HG03432 (cell line): ENCODE measurements around the gene STAC2.

Experiments
- ATAC-seq: cut with Tn5 transposase; IDR thresholded peaks from one replicate; pipeline ENCODE4 v1.9.1; 2021; ENCODE audit warnings: mild to moderate bottlenecking, moderate library complexity; ENCODE audit not compliant: unreplicated experiment

The STAC2 gene

DNA sequence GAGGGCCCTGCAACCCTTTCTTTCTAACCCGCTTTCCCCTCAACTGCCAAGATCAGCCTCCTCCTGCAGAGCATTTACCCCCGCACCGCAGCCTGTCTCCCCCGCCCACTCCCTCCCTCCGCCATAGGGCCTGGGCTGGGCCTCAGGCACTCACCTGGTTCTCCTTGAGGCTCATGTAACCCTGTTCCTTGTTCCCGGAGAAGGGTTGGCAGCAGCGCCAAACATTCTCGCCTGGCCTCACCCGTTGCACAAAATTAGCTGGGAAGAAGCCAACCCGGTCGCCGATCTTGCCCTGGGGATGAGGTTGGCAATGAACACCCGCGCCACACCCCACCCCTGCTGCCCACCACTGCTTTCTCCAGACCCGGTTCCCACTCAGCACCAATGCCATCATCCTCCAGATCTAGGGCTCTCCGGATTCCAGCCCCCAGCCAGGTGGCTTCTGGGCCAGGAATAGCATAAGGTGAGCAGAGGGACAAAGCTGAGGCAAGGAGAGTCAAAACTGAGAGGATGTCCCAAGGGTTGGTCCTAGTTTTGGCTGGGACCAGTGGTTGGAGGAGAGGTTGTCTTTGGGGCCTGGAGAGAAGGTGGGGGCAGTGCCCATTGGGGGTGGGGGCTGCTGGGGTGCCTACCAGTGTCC, 12.8 kb downstream of the STAC2 start:
- no peak for ATAC-seq

DNA sequence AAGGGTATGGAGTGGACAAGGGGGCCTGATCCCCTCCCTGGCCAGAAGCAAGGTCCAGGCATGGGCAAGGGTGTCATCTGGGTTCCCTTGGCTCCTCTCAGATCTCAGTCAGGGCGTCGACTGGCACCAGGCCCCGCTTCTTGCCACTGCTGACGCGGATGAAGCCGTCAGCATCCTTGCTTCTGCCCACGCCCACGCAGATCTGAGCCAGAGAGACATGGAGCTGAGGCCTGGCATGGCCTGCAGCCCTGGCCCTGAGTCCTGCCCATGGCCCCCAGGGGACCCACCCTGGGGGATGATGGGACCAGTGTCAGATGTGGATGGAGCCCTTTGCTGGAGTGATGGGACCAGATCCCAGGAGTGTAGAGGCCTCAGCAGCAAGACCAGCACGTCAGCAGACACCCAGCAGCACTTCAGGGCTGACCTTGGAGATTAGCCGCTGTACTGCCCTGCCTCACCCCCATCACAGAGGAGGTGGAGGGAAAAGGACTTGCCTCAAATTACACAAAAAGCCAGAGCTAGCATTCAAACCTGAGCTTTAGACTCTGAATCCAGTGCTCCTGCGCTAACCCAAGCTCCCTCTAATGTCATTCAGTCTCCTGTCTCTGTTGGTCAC, 13.4 kb downstream of the STAC2 start:
- ATAC-seq = no peak

GRCh38 chr17:39210093-39210434, 15.7 kb downstream of the STAC2 start:
- ATAC-seq = no peak

- ATAC-seq = no peak
Observed at GRCh38 chr17:39209317-39210092, 16.2 kb downstream of the STAC2 start.

GRCh38 chr17:39208893-39209292, 16.9 kb downstream of the STAC2 start:
- ATAC-seq = peak; percentile 64

DNA sequence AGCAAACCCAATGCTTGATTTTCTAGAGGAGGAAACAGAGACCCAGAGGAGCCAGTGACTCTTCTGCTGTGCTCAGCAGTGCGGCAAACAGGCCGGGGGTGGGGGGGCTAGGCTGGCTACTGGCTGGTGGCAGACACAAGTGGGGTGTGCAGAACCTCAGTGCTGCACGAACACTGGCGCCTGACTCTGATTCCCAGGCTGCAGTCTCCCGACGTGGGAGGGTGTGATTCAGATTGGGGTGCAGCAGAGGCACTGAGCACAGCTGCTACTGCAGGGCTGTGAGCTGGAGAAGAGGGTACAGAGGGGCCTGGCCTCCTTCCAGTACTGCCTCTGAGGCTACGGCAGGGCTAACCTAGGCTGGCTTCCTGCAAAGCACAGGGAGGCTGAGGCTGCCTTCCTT, 17.6 kb downstream of the STAC2 start:
- ATAC-seq = no peak

DNA sequence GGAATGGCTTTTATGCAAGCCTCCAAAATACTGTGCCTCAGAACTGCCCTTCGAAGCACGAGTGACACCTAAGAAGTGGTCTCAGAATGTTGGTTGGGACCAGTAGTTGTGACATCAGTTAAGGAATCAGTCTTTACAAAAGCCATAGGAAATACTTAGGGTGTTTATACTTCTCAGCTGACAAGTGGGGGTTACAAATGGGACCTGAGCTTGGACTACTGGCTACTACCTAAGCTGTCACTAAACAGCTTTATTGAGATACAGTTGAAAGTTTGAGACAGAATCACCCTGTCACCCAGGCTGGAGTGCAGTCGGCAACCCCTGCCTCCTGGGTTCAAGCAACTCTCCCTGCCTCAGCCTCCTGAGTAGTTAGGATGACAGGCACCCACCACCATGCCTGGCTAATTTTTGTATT, 20.6 kb downstream of the STAC2 start:
- ATAC-seq = no peak

- no peak for ATAC-seq
Observed at GRCh38 chr17:39204245-39204644, 21.5 kb downstream of the STAC2 start.

DNA sequence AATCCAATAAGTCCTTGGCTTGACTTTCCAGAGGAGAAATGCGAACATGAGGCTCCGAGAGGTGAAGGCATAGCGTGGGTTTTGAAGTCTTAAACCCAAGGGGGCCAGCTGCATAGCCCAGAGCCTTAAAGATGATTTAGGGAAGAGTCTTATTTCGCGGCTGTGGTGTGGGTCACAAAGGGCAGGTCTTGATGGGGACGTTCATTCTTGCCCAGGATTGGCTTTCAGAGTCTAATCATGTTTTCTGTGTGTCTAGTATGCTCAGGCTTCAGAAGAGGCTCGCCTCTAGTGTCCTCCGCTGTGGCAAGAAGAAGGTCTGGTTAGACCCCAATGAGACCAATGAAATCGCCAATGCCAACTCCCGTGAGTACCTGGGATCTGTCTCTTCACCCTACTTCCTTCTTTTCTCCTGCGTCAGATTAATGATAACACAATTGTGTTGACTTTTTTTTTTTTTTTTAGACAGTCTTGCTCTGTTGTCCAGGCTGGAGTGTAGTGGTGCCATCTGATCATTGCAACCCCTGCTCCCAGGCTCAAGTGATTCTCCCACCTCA, 24.7 kb downstream of the STAC2 start:
- ATAC-seq = no peak

GRCh38 chr17:39200070-39200879, 25.5 kb downstream of the STAC2 start, which contains the start of gene RPL19:
RPL19 (plus strand) TSS chr17:39200283; CDS start chr17:39200345, 62 bp downstream.
- peak; percentile 65 for ATAC-seq

DNA sequence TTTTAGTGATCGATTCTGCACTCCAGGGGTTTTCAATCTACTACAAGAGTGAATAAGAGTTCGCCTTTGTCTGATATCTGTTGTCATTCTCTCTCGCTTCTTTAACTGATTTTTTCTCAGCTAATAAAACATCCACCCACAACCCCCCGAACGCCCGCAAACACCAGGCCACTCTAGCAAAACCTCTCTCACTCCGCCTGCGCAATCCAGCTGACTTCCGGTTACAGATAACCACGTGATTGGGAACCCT, 26.0 kb downstream of the STAC2 start:
- ATAC-seq = peak; percentile 48

DNA sequence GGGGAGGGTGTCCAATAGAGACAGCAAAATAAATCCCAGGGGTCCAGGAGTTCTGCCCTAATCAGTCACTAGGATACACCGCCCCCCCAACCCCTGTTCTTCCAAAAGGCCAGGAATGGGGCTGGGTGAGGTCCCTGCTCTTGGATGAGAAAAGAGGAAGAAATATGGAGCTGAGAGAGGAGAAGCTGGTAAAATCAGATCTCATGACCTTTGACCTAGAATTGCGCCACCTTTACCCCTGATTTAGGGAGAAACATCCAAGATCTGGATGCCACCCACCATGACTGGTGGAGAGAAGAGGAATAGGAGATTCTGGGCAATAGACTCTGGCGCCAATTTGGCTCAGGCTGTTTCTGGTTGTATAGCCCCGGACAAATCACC, 27.6 kb downstream of the STAC2 start:
- ATAC-seq = no peak

GRCh38 chr17:39197380-39198185, 28.2 kb downstream of the STAC2 start, which contains the start of gene CACNB1:
CACNB1 (minus strand) TSS chr17:39197669; CDS start chr17:39197495, 174 bp downstream.
- ATAC-seq = peak; percentile 41

- ATAC-seq = no peak
Observed at GRCh38 chr17:39196808-39197291, 28.9 kb downstream of the STAC2 start.

- ATAC-seq = no peak
Observed at GRCh38 chr17:39196241-39196807, 29.4 kb downstream of the STAC2 start.

DNA sequence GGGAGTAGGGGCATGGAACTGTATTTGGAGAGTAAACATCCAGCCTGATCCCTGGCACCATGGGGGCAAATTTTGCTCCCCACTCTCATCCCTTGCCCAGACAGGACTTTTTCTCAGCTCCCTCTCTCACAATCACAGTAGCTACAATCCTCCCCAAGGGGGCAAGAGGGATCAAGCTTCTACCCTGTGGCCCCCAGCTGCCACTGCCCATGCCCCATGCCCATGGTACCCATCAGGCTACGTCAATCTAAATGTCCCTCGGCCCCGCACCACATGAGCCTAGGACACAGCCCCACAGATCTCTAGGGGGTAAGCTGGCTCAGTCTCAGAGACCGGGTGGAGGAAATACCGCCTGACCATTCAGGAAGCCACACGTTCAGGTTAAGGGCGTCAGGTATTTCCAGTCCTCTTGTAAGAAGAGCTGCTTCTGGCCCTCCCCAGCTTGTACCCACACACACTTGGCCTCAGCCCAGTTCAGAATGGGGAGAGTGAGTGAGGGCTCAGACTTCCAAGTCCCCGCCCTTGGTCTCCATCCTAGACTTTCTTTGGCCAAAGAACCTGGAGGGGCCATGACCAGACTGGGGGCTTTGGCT, 30.1 kb downstream of the STAC2 start:
- no peak for ATAC-seq

DNA sequence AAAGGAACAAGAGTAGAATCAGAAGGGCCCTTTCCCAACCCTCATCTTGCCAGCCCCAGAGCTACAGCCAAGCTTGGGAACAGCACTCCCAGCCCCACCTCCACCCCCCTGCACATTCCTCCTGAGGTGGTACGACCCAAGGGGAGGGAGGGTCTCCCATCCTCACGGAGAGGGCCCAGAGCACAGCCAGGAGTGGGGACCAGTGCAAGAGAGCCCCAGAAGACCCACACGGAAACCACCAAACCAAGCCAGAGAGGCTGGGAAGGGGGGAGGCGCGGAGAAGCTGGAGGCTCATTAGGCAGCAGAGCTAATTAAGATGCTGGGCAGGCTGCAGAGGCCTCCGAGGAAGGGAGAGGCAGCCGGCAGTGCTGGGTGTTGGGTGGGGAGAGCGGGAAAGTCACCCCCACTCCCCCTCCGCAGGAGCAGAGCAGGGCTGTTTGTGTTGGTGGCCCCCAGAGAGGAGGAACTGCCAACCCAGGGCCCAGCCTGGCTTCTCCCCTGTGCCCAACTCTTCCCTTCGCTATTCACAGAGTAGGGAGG, 30.7 kb downstream of the STAC2 start:
- ATAC-seq = no peak

GRCh38 chr17:39194089-39194984, 31.4 kb downstream of the STAC2 start:
- no peak for ATAC-seq
